Measurements from ENCODE around the gene CTNNBIP1.

Gene CTNNBIP1

GRCh38 chr1:9874959-9875635 is 35.0 kb downstream of the CTNNBIP1 start:
- DNase-seq = peak; percentile 93

DNA sequence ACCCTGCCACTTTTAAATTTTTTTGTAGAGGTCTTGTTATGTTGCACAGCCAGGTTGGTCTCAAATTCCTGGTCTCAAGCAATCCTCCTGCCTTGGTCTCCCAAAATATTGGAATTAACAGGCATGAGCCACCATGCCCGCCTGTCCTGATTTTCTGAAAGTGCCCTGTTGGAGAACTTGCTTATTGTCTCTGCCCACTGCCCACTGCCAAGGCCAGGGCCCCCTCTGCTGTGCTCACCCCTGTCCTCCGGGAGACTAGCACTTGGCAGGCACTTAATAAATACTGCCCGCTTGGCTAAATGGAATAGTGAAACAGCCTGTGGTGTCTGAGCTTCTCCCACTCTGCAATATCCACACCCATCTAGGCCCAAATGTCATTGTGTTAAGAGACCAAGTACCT is 35.7 kb downstream of the CTNNBIP1 start:
- DNase-seq = no peak

DNA sequence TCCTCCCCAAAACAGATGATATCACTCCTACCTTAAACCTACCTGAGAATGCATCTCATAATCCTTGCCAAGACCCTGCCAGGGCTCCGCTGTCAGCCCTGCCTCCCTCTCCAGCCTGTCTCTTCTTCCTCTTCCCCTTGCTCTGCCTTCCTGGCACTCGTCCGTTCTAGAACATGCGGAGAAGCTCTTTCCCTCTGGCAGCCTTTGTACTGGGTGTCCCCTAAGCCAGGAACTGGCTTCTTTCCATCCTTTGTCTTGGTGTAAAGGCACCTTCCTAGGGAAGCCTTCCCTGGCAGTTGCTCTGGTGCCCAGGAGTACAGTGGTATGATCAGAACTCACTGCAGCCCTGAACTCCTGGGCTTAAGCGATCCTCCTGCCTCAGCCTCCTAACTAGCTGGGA is 36.1 kb downstream of the CTNNBIP1 start:
- no peak for DNase-seq

DNA sequence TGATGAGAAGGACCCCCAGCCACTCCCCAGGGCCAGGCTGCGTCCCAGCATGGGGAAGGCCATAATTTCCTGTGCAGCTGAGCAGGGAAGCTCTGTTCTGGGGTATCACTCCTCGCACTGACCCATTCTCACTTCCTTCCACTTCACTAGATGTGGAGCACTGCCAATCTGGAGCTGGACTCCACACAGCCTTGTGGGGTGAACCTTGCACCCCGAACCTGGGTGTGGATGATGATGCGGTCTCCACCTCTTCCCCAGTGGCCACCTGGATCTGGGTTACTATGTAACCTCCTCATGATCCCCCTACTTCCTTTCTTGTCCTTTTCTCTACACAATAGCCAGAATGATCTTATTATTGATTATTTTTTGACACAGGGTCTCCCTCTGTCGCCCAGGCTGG is 36.7 kb downstream of the CTNNBIP1 start:
- DNase-seq = no peak

GRCh38 chr1:9872430-9873165 is 37.5 kb downstream of the CTNNBIP1 start:
- DNase-seq = peak; percentile 84

GRCh38 chr1:9871707-9872425 is 38.2 kb downstream of the CTNNBIP1 start:
- no peak for DNase-seq

- no peak for DNase-seq
Measured at GRCh38 chr1:9871021-9871420, 39.0 kb downstream of the CTNNBIP1 start.

GRCh38 chr1:9870572-9870971 is 39.5 kb downstream of the CTNNBIP1 start:
- DNase-seq = no peak

GRCh38 chr1:9869831-9870251 is 40.2 kb downstream of the CTNNBIP1 start:
- no peak for DNase-seq

- DNase-seq = no peak
Measured at GRCh38 chr1:9868244-9868590, 41.9 kb downstream of the CTNNBIP1 start.

DNA sequence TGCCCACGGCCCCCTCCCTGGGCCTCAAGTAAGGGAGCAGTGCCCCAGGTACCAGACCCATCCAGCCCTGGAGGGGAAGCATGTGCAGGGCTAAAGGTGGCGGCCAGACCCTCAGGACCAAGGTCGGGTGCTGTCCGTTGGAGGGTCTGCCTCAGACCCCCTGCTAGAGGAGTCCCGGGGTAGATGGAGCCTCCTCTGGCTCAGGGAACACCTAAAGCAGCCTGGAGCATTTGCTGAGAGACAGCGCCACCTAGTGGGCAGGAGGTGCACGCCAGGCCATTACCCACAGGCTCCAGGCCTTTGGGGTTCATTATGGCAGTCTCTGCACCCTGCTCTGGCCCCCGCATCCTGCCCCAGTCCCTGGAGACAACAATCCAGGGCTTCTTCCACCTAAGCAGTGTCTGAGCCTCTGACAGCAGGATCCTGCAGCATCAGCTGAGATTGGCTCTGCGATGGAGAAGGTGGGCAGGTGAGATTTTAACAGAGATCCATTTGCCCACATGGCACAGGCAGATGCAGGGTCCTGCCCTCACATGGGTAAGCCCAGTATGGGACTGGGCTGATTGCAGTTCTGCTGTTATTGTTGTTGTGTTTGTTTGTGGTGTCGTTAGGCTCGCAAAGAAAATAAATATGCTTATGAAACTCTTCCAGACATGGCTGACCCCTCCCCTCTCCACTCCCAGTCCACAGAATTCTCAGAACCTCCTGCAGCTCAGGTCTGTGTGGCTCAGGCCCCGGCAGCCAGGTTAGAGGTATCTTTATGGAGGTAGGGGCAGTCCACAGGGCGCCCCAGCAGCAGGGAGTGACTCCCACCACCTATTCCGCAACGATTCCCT is 42.4 kb downstream of the CTNNBIP1 start:
- DNase-seq = peak; percentile 90

DNA sequence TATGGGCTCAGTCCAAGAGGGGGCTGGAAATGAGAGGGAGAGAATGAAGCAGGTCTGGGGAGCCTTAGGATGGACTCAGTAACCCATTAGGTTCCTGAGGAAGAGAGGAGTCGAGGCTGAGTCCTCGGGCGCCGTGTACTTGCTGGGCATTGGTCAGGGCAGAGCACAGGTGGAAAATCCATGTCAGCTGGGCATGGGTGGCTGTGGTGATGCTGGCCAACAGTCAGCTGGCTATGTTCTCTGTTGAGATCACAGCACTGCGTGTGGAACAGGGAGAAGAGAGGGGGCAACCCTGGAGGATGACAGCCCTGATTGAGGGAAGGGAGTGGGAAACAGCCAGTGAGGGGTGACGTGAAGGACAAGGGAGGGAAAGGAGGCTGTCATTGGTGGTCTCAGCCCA is 43.2 kb downstream of the CTNNBIP1 start:
- no peak for DNase-seq

- no peak for DNase-seq
Measured at GRCh38 chr1:9865724-9866123, 44.3 kb downstream of the CTNNBIP1 start.

DNA sequence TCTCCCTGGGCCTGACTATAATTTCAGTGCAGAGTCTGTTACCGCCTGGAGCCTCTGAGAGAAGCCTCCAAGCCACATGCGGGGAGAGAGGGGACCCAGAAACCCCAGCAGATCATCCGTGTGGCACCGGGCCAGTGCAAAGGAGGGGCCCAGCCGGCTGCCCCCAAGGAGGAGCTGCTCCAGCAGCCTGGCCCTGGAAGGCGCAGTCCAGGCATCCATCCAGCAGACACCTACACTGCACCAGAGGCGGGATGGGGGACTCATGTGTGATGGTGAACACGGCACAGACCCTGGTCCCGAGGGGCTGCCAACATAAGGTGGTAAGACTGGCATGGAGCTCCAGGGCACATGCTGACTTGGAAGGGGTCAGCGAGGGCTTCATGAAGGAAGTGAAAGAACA is 46.7 kb downstream of the CTNNBIP1 start:
- no peak for DNase-seq

- DNase-seq = peak; percentile 95
Measured at GRCh38 chr1:9861360-9861759, 48.7 kb downstream of the CTNNBIP1 start.

DNA sequence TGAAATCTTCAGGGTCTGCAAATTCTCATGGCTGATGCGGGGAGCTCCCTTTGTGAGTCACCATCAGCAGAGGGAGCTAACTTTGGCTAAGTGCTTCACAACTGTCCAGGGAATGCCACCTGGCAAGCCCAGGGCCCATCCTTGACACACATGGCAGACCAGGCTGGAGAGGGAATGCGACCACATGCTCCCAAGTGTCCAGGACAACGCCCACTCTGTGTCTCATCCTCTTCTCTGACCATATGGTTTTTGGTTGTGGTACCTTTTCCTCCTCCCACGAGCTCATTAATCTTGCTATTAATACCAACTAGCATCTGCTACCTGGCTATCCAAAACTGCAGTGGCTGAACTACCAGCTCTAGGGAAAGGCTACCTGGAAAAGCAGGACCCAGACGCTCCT is 49.2 kb downstream of the CTNNBIP1 start:
- DNase-seq = peak; percentile 92

GRCh38 chr1:9859281-9860014 is 50.6 kb downstream of the CTNNBIP1 start:
- no peak for DNase-seq

DNA sequence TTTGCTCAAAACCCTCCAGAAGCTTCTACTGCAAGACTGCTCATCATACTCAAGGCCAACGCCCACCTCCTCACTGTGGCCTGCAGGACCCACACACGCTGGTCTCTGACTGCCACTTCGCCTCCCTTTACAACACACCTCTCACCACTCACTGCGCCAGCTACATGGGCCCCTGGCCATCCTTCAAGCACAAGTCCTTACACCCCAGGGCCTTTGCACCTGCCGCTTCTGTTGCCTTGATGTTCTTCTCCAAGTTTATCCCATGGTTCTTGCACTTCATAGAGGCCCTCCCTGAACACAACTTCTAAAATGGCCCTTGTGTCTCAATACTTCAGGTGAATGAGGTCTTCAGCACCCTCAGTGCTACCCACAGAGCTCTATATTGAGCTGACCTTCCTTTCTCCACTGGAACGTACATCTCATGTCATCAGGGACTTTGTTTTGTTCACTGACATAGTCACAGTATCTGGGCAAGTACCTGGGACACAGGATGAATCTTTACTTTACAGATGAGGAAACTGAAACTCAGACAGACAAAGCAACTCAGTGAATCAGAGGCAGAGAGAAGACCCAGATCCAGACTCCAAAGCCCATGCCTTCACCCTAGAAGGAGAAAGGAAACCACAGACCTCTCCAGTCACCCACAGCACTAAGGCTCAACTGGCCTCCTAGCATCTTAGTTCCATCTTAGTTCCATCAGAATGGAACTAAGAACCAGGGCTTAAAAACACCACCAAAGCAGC is 51.6 kb downstream of the CTNNBIP1 start:
- DNase-seq = no peak

GRCh38 chr1:9855186-9855585 is 54.9 kb downstream of the CTNNBIP1 start:
- no peak for DNase-seq

DNA sequence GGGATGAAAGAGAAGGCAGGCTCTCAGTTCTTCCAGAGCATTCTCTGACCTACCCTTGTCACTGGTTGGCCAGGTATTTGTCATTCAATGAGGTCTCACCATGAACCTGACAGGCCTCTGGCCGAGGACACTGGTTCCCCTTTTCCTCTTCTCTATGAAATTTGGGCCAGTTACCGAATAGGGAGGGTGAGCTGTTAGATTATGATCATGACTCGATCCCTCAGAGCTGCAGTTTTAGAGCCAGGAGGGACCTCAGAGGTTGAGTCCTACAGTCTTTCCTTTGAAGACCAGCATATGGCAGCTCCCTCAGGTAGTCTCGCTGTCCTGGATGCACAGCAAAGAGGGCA is 56.8 kb downstream of the CTNNBIP1 start:
- DNase-seq = no peak

GRCh38 chr1:9852410-9853248 is 57.4 kb downstream of the CTNNBIP1 start:
- peak; percentile 87 for DNase-seq

Data from NCI-H82 (cell line).